ENCODE measurements around the gene PSKH1.

PSKH1 gene

GRCh38 chr16:67930191-67930590 is 37.1 kb downstream of the PSKH1 start:
- TF ChIP-seq, protein P1, sequence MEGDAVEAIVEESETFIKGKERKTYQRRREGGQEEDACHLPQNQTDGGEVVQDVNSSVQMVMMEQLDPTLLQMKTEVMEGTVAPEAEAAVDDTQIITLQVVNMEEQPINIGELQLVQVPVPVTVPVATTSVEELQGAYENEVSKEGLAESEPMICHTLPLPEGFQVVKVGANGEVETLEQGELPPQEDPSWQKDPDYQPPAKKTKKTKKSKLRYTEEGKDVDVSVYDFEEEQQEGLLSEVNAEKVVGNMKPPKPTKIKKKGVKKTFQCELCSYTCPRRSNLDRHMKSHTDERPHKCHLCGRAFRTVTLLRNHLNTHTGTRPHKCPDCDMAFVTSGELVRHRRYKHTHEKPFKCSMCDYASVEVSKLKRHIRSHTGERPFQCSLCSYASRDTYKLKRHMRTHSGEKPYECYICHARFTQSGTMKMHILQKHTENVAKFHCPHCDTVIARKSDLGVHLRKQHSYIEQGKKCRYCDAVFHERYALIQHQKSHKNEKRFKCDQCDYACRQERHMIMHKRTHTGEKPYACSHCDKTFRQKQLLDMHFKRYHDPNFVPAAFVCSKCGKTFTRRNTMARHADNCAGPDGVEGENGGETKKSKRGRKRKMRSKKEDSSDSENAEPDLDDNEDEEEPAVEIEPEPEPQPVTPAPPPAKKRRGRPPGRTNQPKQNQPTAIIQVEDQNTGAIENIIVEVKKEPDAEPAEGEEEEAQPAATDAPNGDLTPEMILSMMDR (IDR thresholded peaks at IDR 0.05; ENCODE audit: low read depth, low read length, missing control alignments): no peak
- H3K4me3 ChIP-seq (replicated peaks; ENCODE audit: low read depth, low read length): no peak overlapping the region
- DNase-seq (ENCODE audit: extremely low read depth, low read depth): no peak

GRCh38 chr16:67930678-67931211 is 37.7 kb downstream of the PSKH1 start:
- TF ChIP-seq, protein P1 (IDR thresholded peaks at IDR 0.05; ENCODE audit: low read depth, low read length, missing control alignments): no peak

DNA sequence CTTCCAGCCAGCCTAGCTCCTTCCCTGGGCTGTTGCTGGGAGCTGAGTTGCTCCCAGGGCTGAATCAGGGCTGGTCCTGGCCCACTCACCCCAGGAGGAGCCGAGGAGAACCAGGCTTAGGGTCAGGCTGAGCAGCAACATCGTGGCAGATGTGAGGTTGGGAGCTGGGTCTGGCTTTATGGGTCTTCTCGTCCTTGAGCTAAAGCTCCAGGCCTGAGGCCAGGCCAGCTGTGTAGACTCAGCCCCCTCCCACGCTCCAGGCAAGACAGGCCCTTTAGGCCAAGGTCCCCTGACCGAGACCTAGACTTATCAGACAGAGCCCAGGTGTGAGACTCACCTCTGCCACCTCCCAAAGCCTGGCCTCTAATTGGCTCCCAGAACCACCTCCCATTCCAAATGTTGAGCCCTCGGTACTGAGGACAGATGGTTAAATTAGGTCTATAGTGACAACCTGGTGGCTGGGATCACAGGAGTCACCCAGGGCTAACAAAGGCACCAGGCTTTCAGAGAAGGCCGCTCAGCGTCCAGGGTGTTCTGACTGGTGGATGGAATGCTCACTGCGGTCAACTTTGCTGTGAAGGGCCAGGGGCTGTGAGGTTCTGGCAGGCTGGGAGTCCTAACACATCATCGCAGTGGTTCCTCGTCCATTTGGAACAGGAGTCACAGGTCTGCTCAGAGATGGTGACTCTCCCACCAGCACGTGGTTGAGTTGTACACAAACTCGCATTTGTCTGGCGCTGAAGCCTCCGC is 38.8 kb downstream of the PSKH1 start, which contains the start of gene CTRL:
Gene CTRL, minus strand, starts transcription at position 151 of the 750 bp plus-strand sequence. Its CDS starts 10 bp downstream, at position 141.
- H3K4me3 ChIP-seq (replicated peaks; ENCODE audit: low read depth, low read length): no peak within 1 kb of the TSS
- no peak for DNase-seq (ENCODE audit: extremely low read depth, low read depth)
- TF ChIP-seq, protein P1 (IDR thresholded peaks at IDR 0.05; ENCODE audit: low read depth, low read length, missing control alignments): peak; percentile 20

More at GRCh38 chr16:67930678-67931211, 37.7 kb downstream of the PSKH1 start:
- DNase-seq (ENCODE audit: extremely low read depth, low read depth): no peak
- no peak overlapping the region for H3K4me3 ChIP-seq (replicated peaks; ENCODE audit: low read depth, low read length)

- no peak for DNase-seq (ENCODE audit: extremely low read depth, low read depth)
- TF ChIP-seq, protein P1 (IDR thresholded peaks at IDR 0.05; ENCODE audit: low read depth, low read length, missing control alignments): no peak
- H3K4me3 ChIP-seq (replicated peaks; ENCODE audit: low read depth, low read length): no peak overlapping the region
These were observed 39.4 kb downstream of the PSKH1 start for GRCh38 chr16:67932462-67932840.

GRCh38 chr16:67933805-67934204 is 40.8 kb downstream of the PSKH1 start:
- H3K4me3 ChIP-seq (replicated peaks; ENCODE audit: low read depth, low read length): no peak overlapping the region; the same call in 1 of the 2 replicates
- no peak for DNase-seq (ENCODE audit: extremely low read depth, low read depth)
- TF ChIP-seq, protein P1 (IDR thresholded peaks at IDR 0.05; ENCODE audit: low read depth, low read length, missing control alignments): no peak

- H3K4me3 ChIP-seq (replicated peaks; ENCODE audit: low read depth, low read length): peak overlapping the region; percentile 92
- TF ChIP-seq, protein P1 (IDR thresholded peaks at IDR 0.05; ENCODE audit: low read depth, low read length, missing control alignments): no peak
- DNase-seq (ENCODE audit: extremely low read depth, low read depth): no peak
These were observed 41.4 kb downstream of the PSKH1 start for GRCh38 chr16:67934306-67935100.
